NCI-H1105 (cell line): Measurements from ENCODE around the gene IGSF9B.

Experiments
- DNase-seq: peaks from one replicate; lab custom pipeline; 2025; lab: John Stamatoyannopoulos, UW

The IGSF9B gene

GRCh38 chr11:133983660-133984316, 27.0 kb upstream of the IGSF9B start:
- DNase-seq, result no peak

GRCh38 chr11:133982876-133983275, 26.1 kb upstream of the IGSF9B start:
- DNase-seq, result no peak

- no peak for DNase-seq
These were observed 25.4 kb upstream of the IGSF9B start for GRCh38 chr11:133982151-133982550.

- DNase-seq, result no peak
These were observed 24.4 kb upstream of the IGSF9B start for GRCh38 chr11:133981156-133981555.

GRCh38 chr11:133980665-133981064, 23.9 kb upstream of the IGSF9B start:
- DNase-seq, result no peak

- no peak for DNase-seq
These were observed 22.0 kb upstream of the IGSF9B start for GRCh38 chr11:133978794-133979193.

GRCh38 chr11:133977067-133977677, 20.4 kb upstream of the IGSF9B start:
- no peak for DNase-seq

- DNase-seq, result no peak
These were observed 18.7 kb upstream of the IGSF9B start for GRCh38 chr11:133975488-133975849.

- no peak for DNase-seq
These were observed 18.2 kb upstream of the IGSF9B start for GRCh38 chr11:133974836-133975487.

GRCh38 chr11:133971881-133972280, 15.1 kb upstream of the IGSF9B start:
- DNase-seq, result no peak

- DNase-seq, result no peak
These were observed 12.3 kb upstream of the IGSF9B start for GRCh38 chr11:133969112-133969511.

- no peak for DNase-seq
These were observed 11.5 kb upstream of the IGSF9B start for GRCh38 chr11:133968300-133968699.

- no peak for DNase-seq
These were observed 11.0 kb upstream of the IGSF9B start for GRCh38 chr11:133967599-133968238.

- no peak for DNase-seq
These were observed 10.3 kb upstream of the IGSF9B start for GRCh38 chr11:133966921-133967598.

- DNase-seq, result peak; percentile 35
These were observed 9.4 kb upstream of the IGSF9B start for GRCh38 chr11:133966172-133966651.

GRCh38 chr11:133965031-133965601, 8.3 kb upstream of the IGSF9B start:
- no peak for DNase-seq

- DNase-seq, result no peak
These were observed 7.6 kb upstream of the IGSF9B start for GRCh38 chr11:133964356-133964755.

GRCh38 chr11:133961890-133962289, 5.1 kb upstream of the IGSF9B start:
- DNase-seq, result no peak

- no peak for DNase-seq
These were observed 1.1 kb upstream of the IGSF9B start for GRCh38 chr11:133957900-133958299.

GRCh38 chr11:133955945-133956421, 785 bp downstream of the IGSF9B start:
- DNase-seq, result no peak

GRCh38 chr11:133955081-133955891, 1.5 kb downstream of the IGSF9B start:
- peak; percentile 73 for DNase-seq
